CD4-positive, alpha-beta T cell treated with Interleukin-15 for 4 hours (primary cell): ENCODE data around the gene SNAPIN.
"Not testable (repeated sequence)": the region's sequence is repeated elsewhere in the genome, so short reads cannot be mapped to it uniquely, and the experiment has no call there.

ENCODE experiments used
- DNase-seq: peaks from one replicate; pipeline ENCODE4 v3.0.0-alpha.2; 2020; ENCODE audit warnings: low spot score

Gene SNAPIN

GRCh38 chr1:153647346-153647714 is 11.2 kb upstream of the SNAPIN start:
- no peak for DNase-seq

GRCh38 chr1:153648000-153648643 is 10.4 kb upstream of the SNAPIN start:
- DNase-seq = no peak

GRCh38 chr1:153649137-153649862 is 9.2 kb upstream of the SNAPIN start:
- peak; percentile 25 for DNase-seq

- no peak for DNase-seq
These were observed 8.7 kb upstream of the SNAPIN start for GRCh38 chr1:153649863-153650235.

- no peak for DNase-seq
These were observed 6.7 kb upstream of the SNAPIN start for GRCh38 chr1:153651771-153652170.

- DNase-seq = no peak
These were observed 5.5 kb upstream of the SNAPIN start for GRCh38 chr1:153652805-153653500.

- no peak for DNase-seq
These were observed 3.2 kb upstream of the SNAPIN start for GRCh38 chr1:153655333-153655732.

- DNase-seq = no peak
These were observed 652 bp downstream of the SNAPIN start for GRCh38 chr1:153659175-153659534.

GRCh38 chr1:153659656-153660055 is 1.2 kb downstream of the SNAPIN start:
- DNase-seq = no peak

GRCh38 chr1:153661111-153661708 is 2.7 kb downstream of the SNAPIN start:
- DNase-seq = no peak

GRCh38 chr1:153662269-153662668 is 3.8 kb downstream of the SNAPIN start:
- DNase-seq = no peak

GRCh38 chr1:153663211-153663610 is 4.7 kb downstream of the SNAPIN start:
- no peak for DNase-seq

GRCh38 chr1:153667439-153667838 is 8.9 kb downstream of the SNAPIN start:
- DNase-seq = no peak

- not testable (repeated sequence) for DNase-seq
These were observed 10.2 kb downstream of the SNAPIN start for GRCh38 chr1:153668672-153669071.

- no peak for DNase-seq
These were observed 11.1 kb downstream of the SNAPIN start for GRCh38 chr1:153669606-153670005.

- DNase-seq = no peak
These were observed 11.9 kb downstream of the SNAPIN start for GRCh38 chr1:153670257-153670858.

GRCh38 chr1:153670859-153671627 is 12.5 kb downstream of the SNAPIN start, which contains the start of gene ILF2:
TSS of gene ILF2 (minus strand) at chr1:153670993. CDS start at chr1:153670922, 71 bp downstream.
- peak; percentile 99 for DNase-seq

GRCh38 chr1:153671628-153672353 is 13.3 kb downstream of the SNAPIN start:
- DNase-seq = peak; percentile 50

GRCh38 chr1:153673511-153673910 is 15.0 kb downstream of the SNAPIN start:
- DNase-seq = no peak

GRCh38 chr1:153677718-153678518 is 19.4 kb downstream of the SNAPIN start:
- peak; percentile 42 for DNase-seq
